ENCODE results near the gene C1GALT1C1. TPM values are rescaled to one million over a fixed set of nuclear protein-coding genes. Genes with fewer than 3 reads are reported as not detected.

Gene C1GALT1C1
- total RNA-seq, 1 donor from 2014 or later: 30.4 TPM

- Mint-ChIP-seq H3K4me3 (ENCODE audit: unreplicated experiment) (no peak overlapping the region), H3K27ac (ENCODE audit: unreplicated experiment) (no peak overlapping the region), H3K36me3 (ENCODE audit: unreplicated experiment) (peaks cover 11% of the 10 kb centered on the region), H3K27me3 (ENCODE audit: unreplicated experiment) (no peaks in the 10 kb centered on the region), H3K9me3 (ENCODE audit: unreplicated experiment) (peaks cover 13% of the 10 kb centered on the region), H3K4me1 (ENCODE audit: unreplicated experiment) (no peaks in the 10 kb centered on the region)
- DNase-seq (ENCODE audit: extremely low spot score, unreplicated experiment): no peak
- TF ChIP-seq CTCF (IDR thresholded peaks at IDR 0.05): no peak
Measured at GRCh38 chrX:120617996-120618630, 11.7 kb downstream of the C1GALT1C1 start.

GRCh38 chrX:120614816-120615215 is 15.0 kb downstream of the C1GALT1C1 start:
- TF ChIP-seq CTCF (IDR thresholded peaks at IDR 0.05): no peak
- Mint-ChIP-seq H3K4me1 (ENCODE audit: unreplicated experiment) (no peaks in the 10 kb centered on the region), H3K4me3 (ENCODE audit: unreplicated experiment) (no peak overlapping the region), H3K9me3 (ENCODE audit: unreplicated experiment) (peaks cover 13% of the 10 kb centered on the region), H3K36me3 (ENCODE audit: unreplicated experiment) (peaks cover 13% of the 10 kb centered on the region), H3K27ac (ENCODE audit: unreplicated experiment) (no peak overlapping the region), H3K27me3 (ENCODE audit: unreplicated experiment) (no peaks in the 10 kb centered on the region)
- no peak for DNase-seq (ENCODE audit: extremely low spot score, unreplicated experiment)

DNA sequence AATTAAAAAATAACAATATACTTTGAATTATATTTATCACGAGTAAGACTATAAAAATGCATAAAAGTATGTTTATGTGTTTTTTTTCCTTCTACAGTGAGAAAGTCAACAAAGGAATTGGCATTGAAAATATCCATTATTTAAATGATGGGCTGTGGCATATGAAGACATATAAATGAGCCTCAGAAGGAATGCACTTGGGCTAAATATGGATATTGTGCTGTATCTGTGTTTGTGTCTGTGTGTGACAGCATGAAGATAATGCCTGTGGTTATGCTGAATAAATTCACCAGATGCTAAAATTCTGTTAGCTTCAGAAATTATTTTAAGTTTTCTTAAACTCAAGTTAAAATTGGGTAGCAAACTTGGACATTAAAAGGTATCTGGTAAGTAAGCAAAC is 17.8 kb downstream of the C1GALT1C1 start:
- no peak for DNase-seq (ENCODE audit: extremely low spot score, unreplicated experiment)
- TF ChIP-seq CTCF (IDR thresholded peaks at IDR 0.05): no peak
- H3K4me3 Mint-ChIP-seq (ENCODE audit: unreplicated experiment): no peak overlapping the region
- H3K27ac Mint-ChIP-seq (ENCODE audit: unreplicated experiment): no peak overlapping the region
- H3K4me1 Mint-ChIP-seq (ENCODE audit: unreplicated experiment): no peaks in the 10 kb centered on the region
- H3K36me3 Mint-ChIP-seq (ENCODE audit: unreplicated experiment): peaks cover 6% of the 10 kb centered on the region
- no peaks in the 10 kb centered on the region for H3K27me3 Mint-ChIP-seq (ENCODE audit: unreplicated experiment)
- H3K9me3 Mint-ChIP-seq (ENCODE audit: unreplicated experiment): peaks cover 10% of the 10 kb centered on the region

DNA sequence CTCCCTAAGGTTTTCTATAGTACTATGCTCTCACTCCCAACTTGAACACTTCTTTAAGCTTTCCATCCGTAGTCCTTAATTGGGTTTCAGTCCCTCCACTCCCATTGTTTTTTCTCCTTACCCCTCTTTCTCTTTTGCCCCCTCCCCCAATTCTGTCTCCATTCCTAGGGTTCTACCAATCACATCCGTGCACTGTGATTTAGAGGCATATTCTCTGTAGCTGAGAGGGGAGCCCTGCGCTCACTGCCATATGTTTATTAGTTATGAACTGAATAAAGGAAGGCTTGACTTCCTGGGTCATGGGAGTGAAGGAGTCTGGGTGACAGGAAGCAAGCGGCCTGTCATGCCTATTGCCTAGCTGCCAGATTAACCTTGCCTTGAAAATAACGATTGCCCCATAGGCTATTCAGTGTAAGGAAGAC is 25.5 kb downstream of the C1GALT1C1 start:
- H3K27ac Mint-ChIP-seq (ENCODE audit: unreplicated experiment): peak overlapping the region; percentile 94
- H3K4me3 Mint-ChIP-seq (ENCODE audit: unreplicated experiment): peak overlapping the region; percentile 86
- H3K27me3 Mint-ChIP-seq (ENCODE audit: unreplicated experiment): no peaks in the 10 kb centered on the region
- H3K9me3 Mint-ChIP-seq (ENCODE audit: unreplicated experiment): peaks cover 13% of the 10 kb centered on the region
- H3K4me1 Mint-ChIP-seq (ENCODE audit: unreplicated experiment): peaks cover 12% of the 10 kb centered on the region
- DNase-seq (ENCODE audit: extremely low spot score, unreplicated experiment): no peak
- no peak for TF ChIP-seq CTCF (IDR thresholded peaks at IDR 0.05)
- no peaks in the 10 kb centered on the region for H3K36me3 Mint-ChIP-seq (ENCODE audit: unreplicated experiment)

DNA sequence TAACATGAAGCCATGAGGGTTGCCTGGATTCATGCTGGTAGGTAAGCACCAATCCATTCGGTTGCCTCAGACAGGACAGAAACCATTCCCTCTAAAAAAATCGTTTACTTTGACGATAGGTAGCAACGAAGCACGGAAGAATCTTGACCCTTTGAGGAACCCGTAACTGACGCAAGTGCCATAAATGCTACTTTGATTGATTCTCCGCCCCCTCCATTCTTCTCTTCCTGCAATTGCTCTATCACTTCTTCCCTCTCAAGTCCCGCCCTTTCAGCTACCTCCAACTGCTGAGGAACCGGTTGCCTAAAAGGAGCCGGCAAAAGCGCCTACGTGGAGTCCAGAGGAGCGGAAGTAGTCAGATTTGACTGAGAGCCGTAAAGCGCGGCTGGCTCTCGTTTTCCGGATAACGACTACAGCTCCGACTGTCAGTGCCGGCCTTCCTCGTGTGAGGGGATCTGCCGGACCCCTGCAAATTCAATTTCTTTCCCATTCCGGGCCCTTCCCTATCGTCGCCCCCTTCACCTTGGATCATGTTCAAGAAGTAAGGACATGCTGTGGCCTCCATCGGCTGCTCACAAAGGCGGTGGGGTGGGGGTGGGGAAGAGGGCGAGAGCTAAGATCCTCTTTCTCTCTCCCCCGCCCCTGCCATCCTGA is 26.0 kb downstream of the C1GALT1C1 start, which contains the start of gene MCTS1:
MCTS1 (plus strand) TSS at position 395 of the 654 bp plus-strand sequence; CDS start at position 531, 136 bp downstream.
- peak; percentile 90 for DNase-seq (ENCODE audit: extremely low spot score, unreplicated experiment)
- peak within 1 kb of the TSS; percentile 86 for H3K4me3 Mint-ChIP-seq (ENCODE audit: unreplicated experiment)
- H3K4me1 Mint-ChIP-seq (ENCODE audit: unreplicated experiment): peaks cover 12% of the 10 kb centered on the region
- H3K36me3 Mint-ChIP-seq (ENCODE audit: unreplicated experiment): no peaks in the 10 kb centered on the region
- H3K27ac Mint-ChIP-seq (ENCODE audit: unreplicated experiment): peak within 1 kb of the TSS; percentile 94
- no peaks in the 10 kb centered on the region for H3K27me3 Mint-ChIP-seq (ENCODE audit: unreplicated experiment)
- H3K9me3 Mint-ChIP-seq (ENCODE audit: unreplicated experiment): peaks cover 14% of the 10 kb centered on the region
- no peak for TF ChIP-seq CTCF (IDR thresholded peaks at IDR 0.05)

All from osteocyte (in vitro differentiated cells).